ENCODE data around the gene SPAG6.

The SPAG6 gene

DNA sequence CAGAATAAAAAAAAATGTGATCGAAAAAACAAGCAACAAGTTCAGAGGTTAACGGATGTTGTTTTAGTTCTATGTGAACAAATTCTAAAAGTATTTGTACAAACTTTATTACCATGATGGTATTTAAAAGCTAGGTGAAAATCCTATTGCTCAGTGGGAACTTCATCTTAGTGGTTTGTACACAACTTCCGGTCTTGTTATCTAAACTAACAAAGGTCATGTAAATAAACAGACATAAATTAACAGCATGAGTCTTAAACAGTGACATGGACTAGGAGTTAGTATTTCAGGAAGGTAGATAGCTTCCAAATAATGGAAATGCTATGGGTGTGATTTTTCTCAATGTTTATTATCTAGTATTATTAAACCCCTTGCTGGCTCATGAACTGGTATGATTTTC lies 83.8 kb downstream of the SPAG6 start (continued):
- TF ChIP-seq, protein P1, sequence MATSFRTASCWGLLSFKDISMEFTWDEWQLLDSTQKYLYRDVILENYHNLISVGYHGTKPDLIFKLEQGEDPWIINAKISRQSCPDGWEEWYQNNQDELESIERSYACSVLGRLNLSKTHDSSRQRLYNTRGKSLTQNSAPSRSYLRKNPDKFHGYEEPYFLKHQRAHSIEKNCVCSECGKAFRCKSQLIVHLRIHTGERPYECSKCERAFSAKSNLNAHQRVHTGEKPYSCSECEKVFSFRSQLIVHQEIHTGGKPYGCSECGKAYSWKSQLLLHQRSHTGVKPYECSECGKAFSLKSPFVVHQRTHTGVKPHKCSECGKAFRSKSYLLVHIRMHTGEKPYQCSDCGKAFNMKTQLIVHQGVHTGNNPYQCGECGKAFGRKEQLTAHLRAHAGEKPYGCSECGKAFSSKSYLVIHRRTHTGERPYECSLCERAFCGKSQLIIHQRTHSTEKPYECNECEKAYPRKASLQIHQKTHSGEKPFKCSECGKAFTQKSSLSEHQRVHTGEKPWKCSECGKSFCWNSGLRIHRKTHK (tag by site-specific recombination; IDR thresholded peaks at IDR 0.05) = no peak
- no peak for TF ChIP-seq ZNF341 (tag by site-specific recombination; IDR thresholded peaks at IDR 0.05; ENCODE audit: low read depth)
- peak; percentile 88 for TF ChIP-seq WT1 (tag by site-specific recombination; IDR thresholded peaks at IDR 0.05)
- no peak for TF ChIP-seq ZNF514 (tag by site-specific recombination; IDR thresholded peaks at IDR 0.05)
- peak; percentile 62 for TF ChIP-seq ZNF24 (tag by site-specific recombination; IDR thresholded peaks at IDR 0.05)
- TF ChIP-seq GLI2 (tag by site-specific recombination; IDR thresholded peaks at IDR 0.05; ENCODE audit: borderline replicate concordance, low read depth) = peak; percentile 79
- TF ChIP-seq, protein P2, sequence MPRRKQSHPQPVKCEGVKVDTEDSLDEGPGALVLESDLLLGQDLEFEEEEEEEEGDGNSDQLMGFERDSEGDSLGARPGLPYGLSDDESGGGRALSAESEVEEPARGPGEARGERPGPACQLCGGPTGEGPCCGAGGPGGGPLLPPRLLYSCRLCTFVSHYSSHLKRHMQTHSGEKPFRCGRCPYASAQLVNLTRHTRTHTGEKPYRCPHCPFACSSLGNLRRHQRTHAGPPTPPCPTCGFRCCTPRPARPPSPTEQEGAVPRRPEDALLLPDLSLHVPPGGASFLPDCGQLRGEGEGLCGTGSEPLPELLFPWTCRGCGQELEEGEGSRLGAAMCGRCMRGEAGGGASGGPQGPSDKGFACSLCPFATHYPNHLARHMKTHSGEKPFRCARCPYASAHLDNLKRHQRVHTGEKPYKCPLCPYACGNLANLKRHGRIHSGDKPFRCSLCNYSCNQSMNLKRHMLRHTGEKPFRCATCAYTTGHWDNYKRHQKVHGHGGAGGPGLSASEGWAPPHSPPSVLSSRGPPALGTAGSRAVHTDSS (tag by site-specific recombination; IDR thresholded peaks at IDR 0.05) = no peak
- TF ChIP-seq PRDM1 (tag by site-specific recombination; IDR thresholded peaks at IDR 0.05) = no peak
- TF ChIP-seq, protein P3, sequence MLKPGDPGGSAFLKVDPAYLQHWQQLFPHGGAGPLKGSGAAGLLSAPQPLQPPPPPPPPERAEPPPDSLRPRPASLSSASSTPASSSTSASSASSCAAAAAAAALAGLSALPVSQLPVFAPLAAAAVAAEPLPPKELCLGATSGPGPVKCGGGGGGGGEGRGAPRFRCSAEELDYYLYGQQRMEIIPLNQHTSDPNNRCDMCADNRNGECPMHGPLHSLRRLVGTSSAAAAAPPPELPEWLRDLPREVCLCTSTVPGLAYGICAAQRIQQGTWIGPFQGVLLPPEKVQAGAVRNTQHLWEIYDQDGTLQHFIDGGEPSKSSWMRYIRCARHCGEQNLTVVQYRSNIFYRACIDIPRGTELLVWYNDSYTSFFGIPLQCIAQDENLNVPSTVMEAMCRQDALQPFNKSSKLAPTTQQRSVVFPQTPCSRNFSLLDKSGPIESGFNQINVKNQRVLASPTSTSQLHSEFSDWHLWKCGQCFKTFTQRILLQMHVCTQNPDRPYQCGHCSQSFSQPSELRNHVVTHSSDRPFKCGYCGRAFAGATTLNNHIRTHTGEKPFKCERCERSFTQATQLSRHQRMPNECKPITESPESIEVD (tag by site-specific recombination; IDR thresholded peaks at IDR 0.05) = peak; percentile 98
- TF ChIP-seq GLI4 (tag by site-specific recombination; IDR thresholded peaks at IDR 0.05) = no peak
- TF ChIP-seq, protein P4, sequence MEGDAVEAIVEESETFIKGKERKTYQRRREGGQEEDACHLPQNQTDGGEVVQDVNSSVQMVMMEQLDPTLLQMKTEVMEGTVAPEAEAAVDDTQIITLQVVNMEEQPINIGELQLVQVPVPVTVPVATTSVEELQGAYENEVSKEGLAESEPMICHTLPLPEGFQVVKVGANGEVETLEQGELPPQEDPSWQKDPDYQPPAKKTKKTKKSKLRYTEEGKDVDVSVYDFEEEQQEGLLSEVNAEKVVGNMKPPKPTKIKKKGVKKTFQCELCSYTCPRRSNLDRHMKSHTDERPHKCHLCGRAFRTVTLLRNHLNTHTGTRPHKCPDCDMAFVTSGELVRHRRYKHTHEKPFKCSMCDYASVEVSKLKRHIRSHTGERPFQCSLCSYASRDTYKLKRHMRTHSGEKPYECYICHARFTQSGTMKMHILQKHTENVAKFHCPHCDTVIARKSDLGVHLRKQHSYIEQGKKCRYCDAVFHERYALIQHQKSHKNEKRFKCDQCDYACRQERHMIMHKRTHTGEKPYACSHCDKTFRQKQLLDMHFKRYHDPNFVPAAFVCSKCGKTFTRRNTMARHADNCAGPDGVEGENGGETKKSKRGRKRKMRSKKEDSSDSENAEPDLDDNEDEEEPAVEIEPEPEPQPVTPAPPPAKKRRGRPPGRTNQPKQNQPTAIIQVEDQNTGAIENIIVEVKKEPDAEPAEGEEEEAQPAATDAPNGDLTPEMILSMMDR (tag by site-specific recombination; IDR thresholded peaks at IDR 0.05) = no peak
- no peak for TF ChIP-seq TRIM28 (IDR thresholded peaks at IDR 0.05; ENCODE audit: borderline replicate concordance, low read length)
- TF ChIP-seq YY2 (tag by site-specific recombination; IDR thresholded peaks at IDR 0.05) = no peak
- TF ChIP-seq ZNF785 (tag by site-specific recombination; IDR thresholded peaks at IDR 0.05) = no peak
- TF ChIP-seq ZNF2 (tag by site-specific recombination; IDR thresholded peaks at IDR 0.05) = no peak
- no peak for TF ChIP-seq ZNF239 (tag by site-specific recombination; IDR thresholded peaks at IDR 0.05)
- peak; percentile 82 for TF ChIP-seq ZNF843 (tag by site-specific recombination; IDR thresholded peaks at IDR 0.05)
- no peak for TF ChIP-seq ZNF660 (tag by site-specific recombination; IDR thresholded peaks at IDR 0.05)
- no peak for TF ChIP-seq KLF7 (tag by site-specific recombination; IDR thresholded peaks at IDR 0.05; ENCODE audit: borderline replicate concordance)
- TF ChIP-seq, protein P5, sequence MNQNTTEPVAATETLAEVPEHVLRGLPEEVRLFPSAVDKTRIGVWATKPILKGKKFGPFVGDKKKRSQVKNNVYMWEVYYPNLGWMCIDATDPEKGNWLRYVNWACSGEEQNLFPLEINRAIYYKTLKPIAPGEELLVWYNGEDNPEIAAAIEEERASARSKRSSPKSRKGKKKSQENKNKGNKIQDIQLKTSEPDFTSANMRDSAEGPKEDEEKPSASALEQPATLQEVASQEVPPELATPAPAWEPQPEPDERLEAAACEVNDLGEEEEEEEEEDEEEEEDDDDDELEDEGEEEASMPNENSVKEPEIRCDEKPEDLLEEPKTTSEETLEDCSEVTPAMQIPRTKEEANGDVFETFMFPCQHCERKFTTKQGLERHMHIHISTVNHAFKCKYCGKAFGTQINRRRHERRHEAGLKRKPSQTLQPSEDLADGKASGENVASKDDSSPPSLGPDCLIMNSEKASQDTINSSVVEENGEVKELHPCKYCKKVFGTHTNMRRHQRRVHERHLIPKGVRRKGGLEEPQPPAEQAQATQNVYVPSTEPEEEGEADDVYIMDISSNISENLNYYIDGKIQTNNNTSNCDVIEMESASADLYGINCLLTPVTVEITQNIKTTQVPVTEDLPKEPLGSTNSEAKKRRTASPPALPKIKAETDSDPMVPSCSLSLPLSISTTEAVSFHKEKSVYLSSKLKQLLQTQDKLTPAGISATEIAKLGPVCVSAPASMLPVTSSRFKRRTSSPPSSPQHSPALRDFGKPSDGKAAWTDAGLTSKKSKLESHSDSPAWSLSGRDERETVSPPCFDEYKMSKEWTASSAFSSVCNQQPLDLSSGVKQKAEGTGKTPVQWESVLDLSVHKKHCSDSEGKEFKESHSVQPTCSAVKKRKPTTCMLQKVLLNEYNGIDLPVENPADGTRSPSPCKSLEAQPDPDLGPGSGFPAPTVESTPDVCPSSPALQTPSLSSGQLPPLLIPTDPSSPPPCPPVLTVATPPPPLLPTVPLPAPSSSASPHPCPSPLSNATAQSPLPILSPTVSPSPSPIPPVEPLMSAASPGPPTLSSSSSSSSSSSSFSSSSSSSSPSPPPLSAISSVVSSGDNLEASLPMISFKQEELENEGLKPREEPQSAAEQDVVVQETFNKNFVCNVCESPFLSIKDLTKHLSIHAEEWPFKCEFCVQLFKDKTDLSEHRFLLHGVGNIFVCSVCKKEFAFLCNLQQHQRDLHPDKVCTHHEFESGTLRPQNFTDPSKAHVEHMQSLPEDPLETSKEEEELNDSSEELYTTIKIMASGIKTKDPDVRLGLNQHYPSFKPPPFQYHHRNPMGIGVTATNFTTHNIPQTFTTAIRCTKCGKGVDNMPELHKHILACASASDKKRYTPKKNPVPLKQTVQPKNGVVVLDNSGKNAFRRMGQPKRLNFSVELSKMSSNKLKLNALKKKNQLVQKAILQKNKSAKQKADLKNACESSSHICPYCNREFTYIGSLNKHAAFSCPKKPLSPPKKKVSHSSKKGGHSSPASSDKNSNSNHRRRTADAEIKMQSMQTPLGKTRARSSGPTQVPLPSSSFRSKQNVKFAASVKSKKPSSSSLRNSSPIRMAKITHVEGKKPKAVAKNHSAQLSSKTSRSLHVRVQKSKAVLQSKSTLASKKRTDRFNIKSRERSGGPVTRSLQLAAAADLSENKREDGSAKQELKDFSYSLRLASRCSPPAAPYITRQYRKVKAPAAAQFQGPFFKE (tag by site-specific recombination; IDR thresholded peaks at IDR 0.05; ENCODE audit: borderline replicate concordance) = no peak
- TF ChIP-seq KLF10 (tag by site-specific recombination; IDR thresholded peaks at IDR 0.05) = peak; percentile 66; the same call in 1 of the 2 replicates
- TF ChIP-seq ZNF426 (tag by site-specific recombination; IDR thresholded peaks at IDR 0.05) = no peak
- TF ChIP-seq, protein P6, sequence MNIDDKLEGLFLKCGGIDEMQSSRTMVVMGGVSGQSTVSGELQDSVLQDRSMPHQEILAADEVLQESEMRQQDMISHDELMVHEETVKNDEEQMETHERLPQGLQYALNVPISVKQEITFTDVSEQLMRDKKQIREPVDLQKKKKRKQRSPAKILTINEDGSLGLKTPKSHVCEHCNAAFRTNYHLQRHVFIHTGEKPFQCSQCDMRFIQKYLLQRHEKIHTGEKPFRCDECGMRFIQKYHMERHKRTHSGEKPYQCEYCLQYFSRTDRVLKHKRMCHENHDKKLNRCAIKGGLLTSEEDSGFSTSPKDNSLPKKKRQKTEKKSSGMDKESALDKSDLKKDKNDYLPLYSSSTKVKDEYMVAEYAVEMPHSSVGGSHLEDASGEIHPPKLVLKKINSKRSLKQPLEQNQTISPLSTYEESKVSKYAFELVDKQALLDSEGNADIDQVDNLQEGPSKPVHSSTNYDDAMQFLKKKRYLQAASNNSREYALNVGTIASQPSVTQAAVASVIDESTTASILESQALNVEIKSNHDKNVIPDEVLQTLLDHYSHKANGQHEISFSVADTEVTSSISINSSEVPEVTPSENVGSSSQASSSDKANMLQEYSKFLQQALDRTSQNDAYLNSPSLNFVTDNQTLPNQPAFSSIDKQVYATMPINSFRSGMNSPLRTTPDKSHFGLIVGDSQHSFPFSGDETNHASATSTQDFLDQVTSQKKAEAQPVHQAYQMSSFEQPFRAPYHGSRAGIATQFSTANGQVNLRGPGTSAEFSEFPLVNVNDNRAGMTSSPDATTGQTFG (tag by site-specific recombination; IDR thresholded peaks at IDR 0.05; ENCODE audit: borderline replicate concordance) = no peak
- peak; percentile 75 for TF ChIP-seq OSR2 (tag by site-specific recombination; IDR thresholded peaks at IDR 0.05)
- no peak for TF ChIP-seq ZBTB21 (tag by site-specific recombination; IDR thresholded peaks at IDR 0.05)

Data from HEK293 (cell line).